K562 (cell line): ENCODE results near the gene CFAP73. TPM values are rescaled to one million over a fixed set of nuclear protein-coding genes. Genes with fewer than 3 reads are reported as not detected.

Source experiments
- BRF1 ChIP-seq: IDR thresholded peaks from 3 replicates; pipeline ENCODE4 v1.6.1; 2011; ENCODE audit warnings: borderline replicate concordance, mild to moderate bottlenecking; ENCODE audit not compliant: insufficient read length; ENCODE audit errors: extremely low read depth
- EP400 ChIP-seq: fragments of 450-650 bp; IDR thresholded peaks from 2 replicates; pipeline ENCODE4 v1.6.1; 2017; ENCODE audit warnings: antibody characterized with exemption, mild to moderate bottlenecking, moderate library complexity
- KLF13 ChIP-seq: fragments of 450-650 bp; IDR thresholded peaks from 2 replicates; pipeline ENCODE4 v1.6.1; 2016; ENCODE audit warnings: missing genetic modification characterization, low read depth, mild to moderate bottlenecking, missing compliant biosample characterization, moderate library complexity, borderline replicate concordance
- MCM5 ChIP-seq: fragments of 450-650 bp; IDR thresholded peaks from 2 replicates; pipeline ENCODE4 v1.6.1; 2016; ENCODE audit warnings: low read depth
- MYNN ChIP-seq, 2 experiments: sonication (generic); formaldehyde crosslinking in 1 of 2; IDR thresholded peaks; 2 replicates each; pipeline versions ENCODE4 v1.5.0 to v1.6.1; 2016 to 2020; ENCODE audit warnings: antibody characterized with exemption in 1 of 2, missing genetic modification reagents in 1 of 2
- NR2C1 ChIP-seq, 2 experiments: fragments of 450-650 bp; IDR thresholded peaks; 2 replicates each; pipeline ENCODE4 v1.6.1; 2017; ENCODE audit warnings: mild to moderate bottlenecking in 2 of 2, antibody characterized with exemption in 1 of 2, inconsistent platforms in 1 of 2, missing compliant biosample characterization in 1 of 2, missing genetic modification characterization in 1 of 2
- POLR2B ChIP-seq: fragments of 450-650 bp; IDR thresholded peaks from 2 replicates; pipeline ENCODE4 v1.6.1; 2018; ENCODE audit warnings: low read depth; ENCODE audit not compliant: partially characterized antibody
- POLR2H ChIP-seq: IDR thresholded peaks from 2 replicates; pipeline ENCODE4 v1.6.1; 2016; ENCODE audit warnings: missing genetic modification characterization, low read depth, mild to moderate bottlenecking, control low read depth, missing compliant biosample characterization, moderate library complexity
- SMAD2 ChIP-seq: fragments of 150-350 bp; IDR thresholded peaks from 2 replicates; pipeline ENCODE4 v1.6.1; 2014; ENCODE audit warnings: low read depth, mild to moderate bottlenecking, low read length
- TAF7 ChIP-seq: fragments of 450-650 bp; IDR thresholded peaks from 2 replicates; pipeline ENCODE4 v1.6.1; 2016; ENCODE audit warnings: missing genetic modification characterization, missing compliant biosample characterization
- TARDBP ChIP-seq: fragments of 450-650 bp; IDR thresholded peaks from 2 replicates; pipeline ENCODE4 v1.6.1; 2016
- ZNF197 ChIP-seq: fragments of 200-800 bp; sonication (Bioruptor generic); IDR thresholded peaks from 2 replicates; pipeline ENCODE4 v1.6.1; 2016; ENCODE audit warnings: low read depth, missing genetic modification characterization, missing compliant biosample characterization
- ZNF717 ChIP-seq: fragments of 250-450 bp; sonication (Bioruptor Pico); IDR thresholded peaks from 2 replicates; pipeline ENCODE4 v1.5.0; 2021
- ZNF77 ChIP-seq: fragments of 250-450 bp; sonication (Bioruptor Pico); IDR thresholded peaks from 2 replicates; pipeline ENCODE4 v1.5.0; 2020
- polyA plus RNA-seq, 8 experiments: library from polyadenylated mRNA; depleted of rRNA in 4 of 8; stranded (reverse) in 5 of 8; unstranded in 3 of 8; fragments of >200 nt; fragmentation: Nextera tagmentation in 2 of 8; fragmentation: Illumina TruSeq in 1 of 8; extraction: Ambion mirVana in 2 of 8; extraction: Trizol in 1 of 8; gene quantifications; 2 replicates each; pipeline versions ENCODE4 v1.2.1 to v1.2.3, GENCODE V29; 2011 to 2014; ENCODE audit warnings: inconsistent platforms in 1 of 8, missing spikeins in 1 of 8
- total RNA-seq, 7 experiments: library from RNA; depleted of rRNA in 6 of 7; stranded (reverse); fragments of >200 nt in 6 of 7; fragmentation: Illumina TruSeq in 2 of 7; extraction: Trizol in 2 of 7; gene quantifications; 2 replicates each; pipeline versions ENCODE4 v1.2.1 to v1.2.3, GENCODE V29; 2011 to 2021; ENCODE audit warnings: low replicate concordance in 1 of 7
- TF ChIP-seq, protein P1 (sequence below): fragments of 250-450 bp; sonication (Bioruptor Pico); IDR thresholded peaks from 2 replicates; pipeline ENCODE4 v1.5.1; 2021; ENCODE audit warnings: mild to moderate bottlenecking
- TF ChIP-seq, protein P2 (sequence below): fragments of 250-450 bp; sonication (Bioruptor Pico); IDR thresholded peaks from 2 replicates; pipeline ENCODE4 v1.4.0; 2020; ENCODE audit warnings: mild to moderate bottlenecking, moderate library complexity
- TF ChIP-seq, protein P3 (sequence below): fragments of 250-450 bp; sonication (Bioruptor Pico); IDR thresholded peaks from 2 replicates; pipeline ENCODE4 v1.9.0; 2021; ENCODE audit warnings: mild to moderate bottlenecking, inconsistent platforms
- TF ChIP-seq, protein P4 (sequence below): fragments of 250-450 bp; sonication (Bioruptor Pico); IDR thresholded peaks from 2 replicates; pipeline ENCODE4 v1.5.0; 2022; ENCODE audit warnings: mild to moderate bottlenecking
- TF ChIP-seq, protein P5 (sequence below): sonication (generic); formaldehyde crosslinking; IDR thresholded peaks from 2 replicates; pipeline ENCODE4 v1.9.0; 2022; ENCODE audit warnings: mild to moderate bottlenecking, missing genetic modification reagents

CFAP73 gene
- total and polyA plus RNA-seq, 9 of the 15 experiments (the other 6 are each of a cell fraction or from before 2014, with no cell fraction given) = not detected

DNA sequence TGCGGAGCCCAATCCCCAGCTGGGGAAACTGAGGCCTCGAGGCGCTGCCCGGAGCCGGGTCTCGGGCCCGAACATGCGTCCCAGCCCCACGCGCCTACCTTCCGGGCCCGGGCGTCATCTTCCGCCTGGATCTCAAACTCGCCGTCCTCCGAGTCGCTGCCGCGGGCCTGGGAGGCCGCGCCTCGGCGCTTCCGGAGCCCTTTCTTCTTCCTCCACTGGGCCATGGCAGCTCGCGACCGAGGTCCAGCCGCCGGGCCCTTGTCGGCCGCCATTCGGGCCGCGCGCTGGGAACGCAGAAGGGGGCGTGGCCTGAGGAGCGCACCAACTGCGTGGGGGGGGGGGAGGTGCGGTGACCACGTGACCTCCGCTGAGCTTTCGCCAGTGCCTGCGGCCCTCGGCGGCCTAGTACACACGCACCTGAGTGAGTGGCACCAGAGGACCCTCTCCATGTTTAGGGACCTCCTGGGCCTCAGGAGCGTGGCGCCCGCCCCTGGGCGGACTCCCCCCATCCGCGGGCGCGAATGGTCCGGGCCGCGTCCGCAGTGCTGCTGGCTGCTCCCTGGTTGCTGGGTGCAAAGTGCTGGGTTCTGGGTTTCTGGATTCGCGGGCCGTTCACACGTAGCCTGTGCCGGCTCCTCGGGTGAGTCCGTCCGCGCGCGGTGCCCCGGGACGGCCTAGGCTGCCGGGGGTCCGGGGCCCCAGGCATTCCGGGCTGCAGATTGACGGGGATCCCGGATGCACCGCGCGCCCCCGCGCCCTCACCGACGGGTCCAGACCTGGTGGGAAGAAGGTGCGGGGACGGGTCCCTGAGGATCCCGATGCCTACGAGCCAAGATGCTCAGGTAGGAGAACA lies 35.9 kb downstream of the CFAP73 start, which contains the start of the genes DDX54 and RITA1 (continued):
- TF ChIP-seq ZNF197 (CRISPR knock-in tag) = no peak
- no peak for TF ChIP-seq MYNN (IDR thresholded peaks at IDR 0.05)
- no peak for TF ChIP-seq MYNN (CRISPR knock-in tag; IDR thresholded peaks at IDR 0.05)
- TF ChIP-seq POLR2B = peak; percentile 80
- TF ChIP-seq SMAD2 = no peak
- TF ChIP-seq, protein P1, sequence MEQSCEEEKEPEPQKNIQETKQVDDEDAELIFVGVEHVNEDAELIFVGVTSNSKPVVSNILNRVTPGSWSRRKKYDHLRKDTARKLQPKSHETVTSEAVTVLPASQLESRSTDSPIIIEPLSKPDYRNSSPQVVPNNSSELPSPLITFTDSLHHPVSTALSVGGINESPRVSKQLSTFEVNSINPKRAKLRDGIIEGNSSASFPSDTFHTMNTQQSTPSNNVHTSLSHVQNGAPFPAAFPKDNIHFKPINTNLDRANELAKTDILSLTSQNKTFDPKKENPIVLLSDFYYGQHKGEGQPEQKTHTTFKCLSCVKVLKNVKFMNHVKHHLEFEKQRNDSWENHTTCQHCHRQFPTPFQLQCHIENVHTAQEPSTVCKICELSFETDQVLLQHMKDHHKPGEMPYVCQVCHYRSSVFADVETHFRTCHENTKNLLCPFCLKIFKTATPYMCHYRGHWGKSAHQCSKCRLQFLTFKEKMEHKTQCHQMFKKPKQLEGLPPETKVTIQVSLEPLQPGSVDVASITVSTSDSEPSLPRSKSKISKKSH (CRISPR knock-in tag) = no peak
- TF ChIP-seq TAF7 (tag) = peak; percentile 94
- no peak for TF ChIP-seq ZNF77
- TF ChIP-seq MCM5 = no peak
- TF ChIP-seq, protein P2, sequence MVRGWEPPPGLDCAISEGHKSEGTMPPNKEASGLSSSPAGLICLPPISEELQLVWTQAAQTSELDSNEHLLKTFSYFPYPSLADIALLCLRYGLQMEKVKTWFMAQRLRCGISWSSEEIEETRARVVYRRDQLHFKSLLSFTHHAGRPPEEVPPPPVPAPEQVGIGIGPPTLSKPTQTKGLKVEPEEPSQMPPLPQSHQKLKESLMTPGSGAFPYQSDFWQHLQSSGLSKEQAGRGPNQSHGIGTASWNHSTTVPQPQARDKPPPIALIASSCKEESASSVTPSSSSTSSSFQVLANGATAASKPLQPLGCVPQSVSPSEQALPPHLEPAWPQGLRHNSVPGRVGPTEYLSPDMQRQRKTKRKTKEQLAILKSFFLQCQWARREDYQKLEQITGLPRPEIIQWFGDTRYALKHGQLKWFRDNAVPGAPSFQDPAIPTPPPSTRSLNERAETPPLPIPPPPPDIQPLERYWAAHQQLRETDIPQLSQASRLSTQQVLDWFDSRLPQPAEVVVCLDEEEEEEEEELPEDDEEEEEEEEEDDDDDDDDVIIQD (CRISPR knock-in tag) = no peak
- TF ChIP-seq, protein P3, sequence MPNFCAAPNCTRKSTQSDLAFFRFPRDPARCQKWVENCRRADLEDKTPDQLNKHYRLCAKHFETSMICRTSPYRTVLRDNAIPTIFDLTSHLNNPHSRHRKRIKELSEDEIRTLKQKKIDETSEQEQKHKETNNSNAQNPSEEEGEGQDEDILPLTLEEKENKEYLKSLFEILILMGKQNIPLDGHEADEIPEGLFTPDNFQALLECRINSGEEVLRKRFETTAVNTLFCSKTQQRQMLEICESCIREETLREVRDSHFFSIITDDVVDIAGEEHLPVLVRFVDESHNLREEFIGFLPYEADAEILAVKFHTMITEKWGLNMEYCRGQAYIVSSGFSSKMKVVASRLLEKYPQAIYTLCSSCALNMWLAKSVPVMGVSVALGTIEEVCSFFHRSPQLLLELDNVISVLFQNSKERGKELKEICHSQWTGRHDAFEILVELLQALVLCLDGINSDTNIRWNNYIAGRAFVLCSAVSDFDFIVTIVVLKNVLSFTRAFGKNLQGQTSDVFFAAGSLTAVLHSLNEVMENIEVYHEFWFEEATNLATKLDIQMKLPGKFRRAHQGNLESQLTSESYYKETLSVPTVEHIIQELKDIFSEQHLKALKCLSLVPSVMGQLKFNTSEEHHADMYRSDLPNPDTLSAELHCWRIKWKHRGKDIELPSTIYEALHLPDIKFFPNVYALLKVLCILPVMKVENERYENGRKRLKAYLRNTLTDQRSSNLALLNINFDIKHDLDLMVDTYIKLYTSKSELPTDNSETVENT (CRISPR knock-in tag) = peak; percentile 20
- TF ChIP-seq TARDBP = no peak; the same call in 1 of the 2 replicates
- no peak for TF ChIP-seq ZNF717 (CRISPR knock-in tag)
- TF ChIP-seq KLF13 (tag) = peak; percentile 89
- TF ChIP-seq BRF1 = no peak
- TF ChIP-seq NR2C1 (IDR thresholded peaks at IDR 0.05) = peak; percentile 13; the same call in 1 of the 2 replicates
- TF ChIP-seq NR2C1 (tag; IDR thresholded peaks at IDR 0.05) = no peak
- peak; percentile 79 for TF ChIP-seq POLR2H (tag)
- TF ChIP-seq EP400 = peak; percentile 99
- TF ChIP-seq, protein P4, sequence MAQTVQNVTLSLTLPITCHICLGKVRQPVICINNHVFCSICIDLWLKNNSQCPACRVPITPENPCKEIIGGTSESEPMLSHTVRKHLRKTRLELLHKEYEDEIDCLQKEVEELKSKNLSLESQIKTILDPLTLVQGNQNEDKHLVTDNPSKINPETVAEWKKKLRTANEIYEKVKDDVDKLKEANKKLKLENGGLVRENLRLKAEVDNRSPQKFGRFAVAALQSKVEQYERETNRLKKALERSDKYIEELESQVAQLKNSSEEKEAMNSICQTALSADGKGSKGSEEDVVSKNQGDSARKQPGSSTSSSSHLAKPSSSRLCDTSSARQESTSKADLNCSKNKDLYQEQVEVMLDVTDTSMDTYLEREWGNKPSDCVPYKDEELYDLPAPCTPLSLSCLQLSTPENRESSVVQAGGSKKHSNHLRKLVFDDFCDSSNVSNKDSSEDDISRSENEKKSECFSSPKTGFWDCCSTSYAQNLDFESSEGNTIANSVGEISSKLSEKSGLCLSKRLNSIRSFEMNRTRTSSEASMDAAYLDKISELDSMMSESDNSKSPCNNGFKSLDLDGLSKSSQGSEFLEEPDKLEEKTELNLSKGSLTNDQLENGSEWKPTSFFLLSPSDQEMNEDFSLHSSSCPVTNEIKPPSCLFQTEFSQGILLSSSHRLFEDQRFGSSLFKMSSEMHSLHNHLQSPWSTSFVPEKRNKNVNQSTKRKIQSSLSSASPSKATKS (CRISPR knock-in tag) = no peak
- TF ChIP-seq, protein P5, sequence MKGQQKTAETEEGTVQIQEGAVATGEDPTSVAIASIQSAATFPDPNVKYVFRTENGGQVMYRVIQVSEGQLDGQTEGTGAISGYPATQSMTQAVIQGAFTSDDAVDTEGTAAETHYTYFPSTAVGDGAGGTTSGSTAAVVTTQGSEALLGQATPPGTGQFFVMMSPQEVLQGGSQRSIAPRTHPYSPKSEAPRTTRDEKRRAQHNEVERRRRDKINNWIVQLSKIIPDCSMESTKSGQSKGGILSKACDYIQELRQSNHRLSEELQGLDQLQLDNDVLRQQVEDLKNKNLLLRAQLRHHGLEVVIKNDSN (CRISPR knock-in tag) = peak; percentile 98
